SK-N-SH (cell line): Measurements from ENCODE around the gene SDF4. TPM values are rescaled to one million over a fixed set of nuclear protein-coding genes. Genes with fewer than 3 reads are reported as not detected.

Experiments used
- CTCF ChIA-PET: fragments of 300-600, 350-600 bp; formaldehyde crosslinking; extraction: SDS; loops from one replicate; lab custom pipeline; 2021; lab: Yijun Ruan, JAX
- POLR2A ChIA-PET: fragments of 350-600 bp; sonication (Branson Sonifier 250); formaldehyde crosslinking; extraction: SDS; loops from one replicate; lab custom pipeline; 2020; ENCODE audit warnings: antibody characterized with exemption, inconsistent platforms; lab: Yijun Ruan, JAX
- DNase-seq: peaks from one replicate; pipeline ENCODE4 v3.0.0; 2012
- H2AFZ ChIP-seq: fragments of 200-600 bp; sonication (generic); 2 replicates; pipeline ENCODE4 v1.8.1; 2016; ENCODE audit warnings: antibody characterized with exemption, mild to moderate bottlenecking, low read depth
- H3F3A ChIP-seq: fragments of 200-600 bp; sonication (generic); replicated peaks from 2 replicates; pipeline ENCODE3; 2016; ENCODE audit warnings: antibody characterized with exemption, mild to moderate bottlenecking; ENCODE audit not compliant: insufficient read depth
- H3K27ac ChIP-seq, 2 experiments: fragments of 200-500 bp in 1 of 2; fragments of 200-600 bp in 1 of 2; sonication (Bioruptor generic) in 1 of 2; sonication (generic), shearing (Covaris generic) in 1 of 2; 2 replicates each; pipeline versions ENCODE4 v1.5.1 to v1.6.1; 2014 to 2016; ENCODE audit warnings: low read depth in 2 of 2, inconsistent platforms in 1 of 2, low read length in 1 of 2, mild to moderate bottlenecking in 1 of 2, mixed read lengths in 1 of 2
- H3K27me3 ChIP-seq: fragments of 200-600 bp; sonication (generic), shearing (Covaris generic); 2 replicates; pipeline ENCODE4 v1.6.1; 2016; ENCODE audit warnings: mixed run types; ENCODE audit not compliant: insufficient read depth
- H3K36me3 ChIP-seq, 2 experiments: fragments of 200-500 bp in 1 of 2; fragments of 200-600 bp in 1 of 2; sonication (Bioruptor generic) in 1 of 2; sonication (generic) in 1 of 2; replicated peaks in 1 of 2; 2 replicates each; pipeline versions ENCODE3 to v1.5.1; 2014 to 2016; ENCODE audit warnings: low read length in 1 of 2, mild to moderate bottlenecking in 1 of 2; ENCODE audit not compliant: insufficient read depth in 2 of 2, control insufficient read depth in 1 of 2
- H3K4me1 ChIP-seq, 2 experiments: fragments of 200-500 bp in 1 of 2; fragments of 200-600 bp in 1 of 2; sonication (Bioruptor generic) in 1 of 2; sonication (generic), shearing (Covaris generic) in 1 of 2; 2 replicates each; pipeline versions ENCODE4 v1.5.1 to v1.6.1; 2014 to 2016; ENCODE audit warnings: low read depth in 1 of 2, low read length in 1 of 2, mixed run types in 1 of 2; ENCODE audit not compliant: insufficient read depth in 2 of 2, control insufficient read depth in 1 of 2
- H3K4me2 ChIP-seq: fragments of 200-600 bp; sonication (generic), shearing (Covaris generic); 2 replicates; pipeline ENCODE4 v1.6.1; 2017; ENCODE audit warnings: mixed run types
- H3K4me3 ChIP-seq, 2 experiments: fragments of 200-500 bp in 1 of 2; fragments of 200-600 bp in 1 of 2; sonication (Bioruptor generic) in 1 of 2; sonication (generic), shearing (Covaris generic) in 1 of 2; 2 replicates each; pipeline versions ENCODE4 v1.5.1 to v1.8.1; 2014 to 2016; ENCODE audit warnings: low read depth in 2 of 2, inconsistent platforms in 1 of 2, low read length in 1 of 2, mild to moderate bottlenecking in 1 of 2, mixed read lengths in 1 of 2, moderate library complexity in 1 of 2
- H3K79me2 ChIP-seq: fragments of 200-600 bp; sonication (generic); 2 replicates; pipeline ENCODE4 v1.8.1; 2017; ENCODE audit warnings: mild to moderate bottlenecking; ENCODE audit not compliant: insufficient read depth
- H3K9ac ChIP-seq: fragments of 200-600 bp; sonication (generic); 2 replicates; pipeline ENCODE4 v1.6.1; 2017; ENCODE audit warnings: mixed run types
- H3K9me2 ChIP-seq: fragments of 200-600 bp; sonication (generic); 2 replicates; pipeline ENCODE4 v1.6.1; 2017; ENCODE audit warnings: mixed run types
- H3K9me3 ChIP-seq: fragments of 200-600 bp; sonication (generic); 2 replicates; pipeline ENCODE4 v1.6.1; 2017; ENCODE audit warnings: mixed run types, mild to moderate bottlenecking, moderate library complexity
- H4K20me1 ChIP-seq: fragments of 200-600 bp; sonication (generic); 2 replicates; pipeline ENCODE4 v1.6.1; 2017; ENCODE audit warnings: mild to moderate bottlenecking, mixed run types; ENCODE audit not compliant: insufficient read depth
- CHD2 ChIP-seq: fragments of 150-350 bp; IDR thresholded peaks from 2 replicates; pipeline ENCODE4 v1.6.1; 2018; ENCODE audit warnings: low read length; ENCODE audit not compliant: partially characterized antibody
- CTCF ChIP-seq: fragments of 200-600 bp; sonication (generic); IDR thresholded peaks from 2 replicates; pipeline ENCODE4 v1.6.1; 2017; ENCODE audit warnings: antibody characterized with exemption, mild to moderate bottlenecking, moderate library complexity
- ELF1 ChIP-seq: IDR thresholded peaks from 2 replicates; pipeline ENCODE4 v1.4.0; 2012
- EP300 ChIP-seq, 2 experiments: IDR thresholded peaks; 2 replicates each; pipeline versions ENCODE4 v1.4.0 to v1.6.1; 2012; ENCODE audit warnings: borderline replicate concordance in 1 of 2, low read depth in 1 of 2, low read length in 1 of 2
- EZH2phosphoT487 ChIP-seq: fragments of 200-600 bp; sonication (generic); IDR thresholded peaks from 2 replicates; pipeline ENCODE4 v1.6.1; 2017; ENCODE audit warnings: low read depth, mixed run types, mild to moderate bottlenecking, antibody characterized with exemption, moderate library complexity, borderline replicate concordance
- FOXM1 ChIP-seq: IDR thresholded peaks from 2 replicates; pipeline ENCODE4 v1.4.0; 2012; ENCODE audit warnings: low read depth, mild to moderate bottlenecking
- JUND ChIP-seq: IDR thresholded peaks from 2 replicates; pipeline ENCODE4 v1.4.0; 2012
- MAX ChIP-seq: IDR thresholded peaks from 2 replicates; pipeline ENCODE4 v1.4.0; 2012; ENCODE audit warnings: low read depth
- MEF2A ChIP-seq: IDR thresholded peaks from 2 replicates; pipeline ENCODE4 v1.4.0; 2012; ENCODE audit warnings: low read depth, borderline replicate concordance
- NFIC ChIP-seq: IDR thresholded peaks from 2 replicates; pipeline ENCODE4 v1.4.0; 2012; ENCODE audit warnings: borderline replicate concordance
- RAD21 ChIP-seq: IDR thresholded peaks from 2 replicates; pipeline ENCODE4 v1.6.1; 2012; ENCODE audit warnings: mild to moderate bottlenecking, low read length
- RCOR1 ChIP-seq: fragments of 150-350 bp; IDR thresholded peaks from 2 replicates; pipeline ENCODE4 v1.6.1; 2017; ENCODE audit warnings: antibody characterized with exemption, low read length
- REST ChIP-seq: IDR thresholded peaks from 2 replicates; pipeline ENCODE4 v1.6.1; 2012; ENCODE audit warnings: mild to moderate bottlenecking, low read depth, low read length, moderate library complexity
- RFX5 ChIP-seq: IDR thresholded peaks from 2 replicates; pipeline ENCODE4 v1.6.1; 2012; ENCODE audit warnings: mild to moderate bottlenecking, improper control_type of control experiment, low read length
- TAF1 ChIP-seq: IDR thresholded peaks from 2 replicates; pipeline ENCODE4 v1.6.1; 2012; ENCODE audit warnings: low read depth, mild to moderate bottlenecking, low read length, moderate library complexity, borderline replicate concordance
- TCF12 ChIP-seq: IDR thresholded peaks from 2 replicates; pipeline ENCODE4 v1.4.0; 2012
- ZBTB33 ChIP-seq: IDR thresholded peaks from 2 replicates; pipeline ENCODE4 v1.4.0; 2012; ENCODE audit warnings: low read depth, borderline replicate concordance
- whole genome bisulfite sequencing: methylation state at CpG from one replicate; pipeline ENCODE4 v1.1.6; 2017; ENCODE audit warnings: low lambda C conversion rate; 5-methylcytosine and 5-hydroxymethylcytosine counted together
- polyA plus RNA-seq, 3 experiments: library from polyadenylated mRNA; depleted of rRNA; stranded (reverse); fragments of >200 nt; gene quantifications; 2 replicates each; pipeline ENCODE4 v1.2.3, GENCODE V29; 2012

SDF4 gene
- polyA plus RNA-seq, 1 of the 3 experiments (the other 2 are of a cell fraction): 265 TPM

GRCh38 chr1:1194723-1195122, 37.1 kb downstream of the SDF4 start (continued):
- TF ChIP-seq REST (no peak), CTCF (no peak)
- TF ChIP-seq, all 33 proteins: peak for 0

- CTCF ChIA-PET: interaction anchor here (1.7 kb wide), 1 partner anchor 69 kb away, joined by 4 read pairs; no protein-coding TSS in a partner anchor
- H3K27me3 ChIP-seq: no peaks in the 10 kb centered on the region; the same call in 1 of the 2 replicates
These were observed 40.1 kb downstream of the SDF4 start for GRCh38 chr1:1191734-1192133.

More at GRCh38 chr1:1191734-1192133, 40.1 kb downstream of the SDF4 start:
- no peak for DNase-seq
- Histone ChIP-seq H3K4me3 (no peak overlapping the region), H2AFZ (no peak overlapping the region), H3K4me1 (no peaks in the 10 kb centered on the region), H3K4me2 (no peak overlapping the region), H3K9me3 (no peaks in the 10 kb centered on the region), H4K20me1 (no peaks in the 10 kb centered on the region), H3K9me2 (no peaks in the 10 kb centered on the region), H3F3A (no peaks in the 10 kb centered on the region), H3K79me2 (no peaks in the 10 kb centered on the region), H3K9ac (no peak overlapping the region), H3K27ac (no peak overlapping the region), H3K36me3 (no peaks in the 10 kb centered on the region)
- no peak for TF ChIP-seq RCOR1
- no peak for TF ChIP-seq FOXM1
- no peak for TF ChIP-seq RAD21
- no peak for TF ChIP-seq RFX5
- no peak for TF ChIP-seq EP300 (IDR thresholded peaks at IDR 0.05; ENCODE audit: borderline replicate concordance in 1 of 2, low read depth in 1 of 2, low read length in 1 of 2)
- TF ChIP-seq ZBTB33: no peak
- no peak for TF ChIP-seq ELF1
- TF ChIP-seq TAF1: no peak
- TF ChIP-seq MAX: no peak
- TF ChIP-seq CHD2: no peak
- no peak for TF ChIP-seq TCF12
- TF ChIP-seq NFIC: no peak
- TF ChIP-seq JUND: no peak
- TF ChIP-seq EZH2phosphoT487: no peak
- TF ChIP-seq MEF2A: no peak
- TF ChIP-seq CTCF: no peak
- POLR2A ChIA-PET: no interaction called here
- WGBS: 57% methylated on average over 6 of the region's 11 CpGs
